HG03097 (cell line): ENCODE data around the gene RAPGEF4.
"Not testable (repeated sequence)": the region's sequence is repeated elsewhere in the genome, so short reads cannot be mapped to it uniquely, and the experiment has no call there.

ENCODE experiments used
- ATAC-seq: cut with Tn5 transposase; IDR thresholded peaks from one replicate; pipeline ENCODE4 v1.9.1; 2021; ENCODE audit not compliant: unreplicated experiment, low FRiP score

Gene RAPGEF4

DNA sequence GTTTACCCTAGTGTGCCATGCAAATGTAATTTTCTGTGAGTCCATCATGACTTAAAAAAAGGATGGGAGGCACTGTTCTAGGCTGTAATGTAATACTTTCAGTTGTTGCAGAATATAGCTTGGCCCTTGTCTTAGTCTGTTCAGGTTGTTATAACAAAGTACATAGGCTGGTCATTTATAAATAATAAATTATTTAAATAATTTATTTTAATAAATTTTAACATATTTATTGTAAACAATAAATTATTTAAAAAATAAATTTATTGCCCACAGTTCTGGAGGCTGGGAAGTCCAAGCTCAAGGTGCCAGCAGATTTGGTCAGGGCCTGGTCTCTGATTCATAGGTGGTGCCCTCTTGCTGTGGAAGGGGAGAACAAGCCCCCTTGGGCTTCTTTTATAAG is 35.2 kb downstream of the RAPGEF4 start:
- ATAC-seq: no peak

DNA sequence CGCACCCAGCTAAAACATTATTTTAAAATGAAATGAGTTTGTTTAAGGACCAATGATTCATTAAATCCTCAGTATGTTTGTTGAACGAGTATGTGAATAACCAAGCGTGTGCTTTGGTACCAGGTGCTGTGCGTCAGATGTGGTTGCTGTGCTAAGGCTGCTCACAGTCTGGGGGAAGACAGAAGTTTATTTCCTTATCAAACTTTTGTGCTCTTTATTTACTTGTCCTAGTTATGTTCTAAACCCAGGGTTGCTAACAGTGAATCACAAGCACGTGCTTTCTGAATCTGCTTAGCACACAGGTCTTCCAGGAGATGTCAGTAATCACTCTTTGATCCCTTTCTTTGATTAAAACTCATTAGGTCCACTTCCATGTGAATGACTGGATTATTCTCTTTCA is 37.0 kb downstream of the RAPGEF4 start:
- no peak for ATAC-seq

DNA sequence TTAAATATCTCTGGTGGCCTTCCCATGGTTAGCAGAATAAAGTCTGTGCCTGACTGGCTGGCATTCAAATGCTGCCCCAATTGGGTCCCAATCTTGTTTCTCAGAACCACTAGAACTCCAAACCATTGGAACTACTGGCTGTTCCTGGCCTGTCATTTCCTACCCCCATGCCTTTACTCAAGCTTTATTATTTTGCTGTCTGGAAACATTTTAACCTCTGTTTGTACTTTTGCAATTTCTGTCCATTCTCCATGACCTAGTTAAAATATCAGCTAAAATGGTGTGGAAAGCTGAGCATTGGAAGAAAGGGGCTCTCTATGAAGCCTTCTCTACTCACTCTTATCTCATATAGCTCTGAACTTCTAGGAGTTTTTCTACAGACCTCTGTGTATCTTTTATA is 38.7 kb downstream of the RAPGEF4 start:
- ATAC-seq: no peak

DNA sequence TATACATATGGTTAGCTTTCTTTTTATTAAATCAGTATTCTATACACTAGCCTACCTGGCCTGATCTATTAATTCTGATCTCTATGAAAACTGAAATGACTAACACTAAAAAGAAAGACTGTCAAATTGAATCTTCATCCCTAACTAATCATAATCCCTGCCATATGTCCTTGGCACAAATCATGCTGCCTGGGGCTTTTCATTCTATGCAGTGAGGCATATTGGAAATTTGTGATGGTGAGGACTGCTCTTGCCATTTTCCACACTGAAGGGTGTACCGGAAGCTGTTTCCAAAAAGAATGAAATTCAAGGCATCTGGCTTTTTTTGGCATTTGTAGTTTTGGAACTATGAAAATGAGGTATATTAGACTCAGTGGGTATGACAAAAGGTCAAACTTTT is 39.7 kb downstream of the RAPGEF4 start:
- no peak for ATAC-seq

DNA sequence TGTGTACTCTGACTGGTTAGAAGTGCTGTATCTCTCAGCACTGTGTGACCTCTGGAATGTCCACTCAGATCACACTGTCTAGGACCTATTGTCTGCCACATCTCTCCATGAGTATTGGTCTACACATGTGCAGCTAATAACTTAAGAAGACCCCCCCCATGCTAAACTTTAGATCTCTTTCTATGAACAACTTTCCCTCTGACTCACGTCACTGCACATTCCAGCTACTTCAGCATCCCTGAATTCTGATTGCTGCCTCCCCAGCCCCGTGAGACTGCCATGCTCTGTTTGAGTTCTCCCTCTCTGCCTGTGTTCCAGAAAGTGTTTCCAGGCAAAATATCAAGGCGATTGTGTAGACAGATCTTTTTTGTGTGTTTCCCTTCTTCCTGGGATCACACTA is 41.8 kb downstream of the RAPGEF4 start:
- ATAC-seq: no peak

DNA sequence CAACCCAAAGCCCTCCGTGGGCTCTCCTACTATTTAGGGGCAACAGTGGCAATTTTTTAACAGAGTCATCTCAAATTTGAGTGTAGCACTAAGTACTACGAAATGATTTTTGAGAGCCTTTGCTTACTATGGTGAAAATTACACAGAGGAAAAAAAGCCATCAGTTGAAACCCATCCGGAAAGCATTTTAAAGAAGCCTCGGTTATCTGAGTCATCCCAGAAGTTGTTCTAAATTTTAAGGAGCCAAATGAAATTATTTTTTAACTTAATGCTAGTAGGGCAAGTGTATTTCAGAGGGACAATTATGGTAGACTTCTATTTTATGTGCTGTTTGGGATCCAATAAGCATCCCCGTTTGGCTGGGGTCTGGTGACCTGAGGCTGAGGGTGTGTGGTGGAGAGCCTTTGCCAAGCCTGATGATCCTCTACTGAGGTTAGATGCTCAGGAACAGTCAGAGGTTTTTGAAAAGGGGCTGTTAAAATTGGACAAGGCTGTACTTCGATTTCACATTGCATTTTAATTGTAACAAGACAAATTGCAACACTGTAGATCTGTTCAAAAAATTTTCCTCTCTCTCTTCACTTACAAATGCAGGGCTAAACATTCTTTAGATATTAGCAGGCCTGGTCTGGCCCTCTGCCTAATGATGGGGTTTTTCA is 47.0 kb downstream of the RAPGEF4 start:
- no peak for ATAC-seq

DNA sequence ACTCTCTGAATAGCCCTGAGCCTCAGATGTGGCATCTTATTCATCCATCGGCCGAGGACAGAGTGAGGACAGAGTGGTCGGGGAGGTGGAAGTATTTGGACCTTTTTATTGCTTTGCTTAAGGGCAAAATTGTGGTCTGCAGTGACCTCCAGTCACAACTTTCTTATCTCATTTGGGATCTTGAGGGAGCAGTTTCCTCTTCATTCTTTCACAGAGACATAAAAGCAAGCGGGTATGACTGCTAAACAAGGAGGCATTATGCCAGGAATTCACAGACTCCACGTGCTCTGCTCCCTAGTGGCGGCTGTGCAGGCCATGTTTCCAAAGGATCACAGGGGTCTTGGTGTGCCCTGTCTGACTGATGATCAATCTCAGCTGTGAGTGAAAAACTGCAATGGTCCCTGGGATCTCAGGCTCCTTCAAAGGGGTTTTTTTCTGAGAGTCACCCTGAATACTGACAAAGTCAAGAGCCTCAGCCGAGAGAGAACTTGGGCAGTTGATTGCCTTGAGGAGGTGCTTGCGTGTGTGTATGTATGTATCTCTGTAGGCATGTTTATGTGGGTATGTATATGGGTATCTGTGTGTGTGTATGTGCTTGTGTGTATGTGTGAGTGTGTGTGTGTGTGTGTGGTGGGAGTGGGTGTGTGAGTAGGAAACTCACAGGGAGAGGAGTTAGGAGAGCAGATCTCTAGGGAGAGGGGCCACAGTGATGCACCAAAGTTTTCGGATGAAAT is 47.7 kb downstream of the RAPGEF4 start:
- ATAC-seq: no peak

DNA sequence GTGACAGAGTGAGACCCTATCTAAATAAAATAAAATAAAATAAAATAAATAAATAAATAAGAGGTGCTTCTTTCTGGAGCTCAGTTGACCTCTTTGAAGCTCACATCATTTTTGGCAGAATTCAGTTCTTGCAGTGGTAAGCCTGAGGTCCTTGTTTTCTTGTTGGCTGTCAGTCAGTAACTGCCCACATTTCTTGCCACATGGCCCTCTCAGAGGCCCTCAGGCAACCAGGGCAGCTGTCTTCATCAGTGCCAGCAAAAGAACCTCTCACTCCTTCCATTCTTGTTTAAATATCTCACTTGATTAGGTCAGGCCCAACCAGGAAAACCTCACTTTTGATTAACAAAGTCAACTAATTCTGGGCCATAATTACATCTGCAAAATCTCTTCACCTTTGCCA is 53.2 kb downstream of the RAPGEF4 start:
- no peak for ATAC-seq

DNA sequence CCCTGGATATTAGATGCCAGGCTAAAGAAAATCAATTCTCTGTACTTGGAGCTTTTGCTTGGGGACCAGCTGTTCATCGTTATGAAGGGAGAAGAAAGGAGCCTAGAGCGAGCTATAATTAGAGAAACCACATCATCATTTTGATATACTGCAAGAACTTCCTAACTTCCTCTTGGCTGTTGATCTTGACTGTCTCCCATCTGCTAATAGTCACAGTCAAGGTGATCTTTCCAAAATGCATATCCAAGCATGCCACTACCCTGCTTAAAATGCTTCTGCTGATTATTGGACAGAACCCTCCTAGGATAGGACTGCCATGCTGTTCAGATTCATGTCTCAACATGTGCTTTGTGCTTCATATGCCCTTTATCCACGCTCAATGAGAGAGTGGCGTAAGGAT is 54.8 kb downstream of the RAPGEF4 start:
- ATAC-seq: no peak

DNA sequence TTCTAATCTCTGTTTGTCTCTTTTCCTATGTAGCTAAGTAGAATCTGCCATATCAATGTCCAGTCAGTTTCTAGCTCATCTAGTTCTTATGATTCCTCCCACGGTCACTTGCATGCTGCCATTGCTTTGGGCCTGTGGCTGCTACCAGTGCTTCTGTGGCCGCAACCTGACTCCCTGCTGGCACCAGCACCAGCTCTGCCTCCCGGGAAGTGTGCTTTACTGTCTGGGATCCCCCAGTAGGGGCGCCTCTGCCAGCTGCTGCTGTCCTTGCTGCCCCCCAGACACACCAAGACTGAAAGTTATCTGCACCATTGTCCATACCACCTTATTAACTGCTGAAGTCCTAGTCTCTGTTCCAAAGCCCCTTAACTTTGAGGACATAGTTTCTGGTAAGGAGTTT is 56.3 kb downstream of the RAPGEF4 start:
- no peak for ATAC-seq

DNA sequence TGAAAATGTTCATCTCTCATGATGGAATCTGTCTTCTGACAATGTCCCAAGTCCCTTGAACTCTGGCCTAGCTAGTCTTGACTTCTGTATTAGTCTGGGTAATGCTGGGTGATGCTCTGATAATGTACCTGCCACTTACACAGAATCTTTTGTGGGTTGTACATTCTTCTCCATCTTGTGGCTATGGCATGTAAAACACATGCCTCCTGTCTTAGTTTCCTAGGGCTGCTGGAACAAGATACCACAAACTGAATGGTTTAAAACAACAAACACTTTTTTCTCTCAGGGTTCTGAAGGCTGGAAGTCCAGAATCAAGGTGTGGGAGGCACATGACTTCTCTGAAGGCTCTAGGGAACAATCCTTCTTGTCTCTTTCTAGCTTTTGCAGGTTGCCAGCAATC is 57.1 kb downstream of the RAPGEF4 start:
- no peak for ATAC-seq

DNA sequence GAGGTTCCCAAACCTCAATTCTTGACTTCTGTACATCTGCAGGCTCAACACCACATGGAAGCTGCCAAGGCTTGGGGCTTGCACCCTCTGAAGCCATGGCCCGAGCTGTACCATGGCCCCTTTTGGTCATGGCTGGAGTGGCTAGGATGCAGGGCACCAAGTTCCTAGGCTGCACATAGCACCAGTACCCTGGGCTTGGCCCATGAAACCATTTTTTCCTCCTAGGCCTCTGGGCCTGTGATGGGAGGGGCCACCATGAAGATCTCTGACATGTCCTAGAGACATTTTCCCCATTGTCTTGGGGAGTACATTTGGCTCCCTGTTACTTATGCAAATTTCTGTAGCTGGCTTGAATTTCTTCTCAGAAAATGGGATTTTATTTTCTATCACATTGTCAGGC is 67.7 kb downstream of the RAPGEF4 start:
- not testable (repeated sequence) for ATAC-seq

DNA sequence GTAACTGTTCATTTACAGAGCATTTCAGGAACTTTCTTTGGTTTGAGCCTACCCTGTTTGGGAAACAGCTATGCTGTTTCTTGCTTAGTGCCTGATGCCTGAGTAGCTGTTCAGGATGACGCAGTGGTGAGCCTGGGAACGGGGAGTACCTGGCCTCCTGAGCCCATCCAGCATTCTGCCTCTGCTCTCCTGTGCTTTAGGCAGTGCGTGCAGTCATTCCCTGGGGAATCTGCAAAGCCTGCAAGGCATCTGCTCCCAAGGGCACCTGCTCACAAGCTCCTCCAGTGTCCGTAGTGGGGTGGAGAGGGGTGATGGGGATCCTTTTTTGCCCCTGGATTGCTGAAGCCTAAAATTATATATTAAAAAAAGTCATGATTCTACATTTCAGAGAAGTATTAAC is 68.8 kb downstream of the RAPGEF4 start:
- no peak for ATAC-seq

DNA sequence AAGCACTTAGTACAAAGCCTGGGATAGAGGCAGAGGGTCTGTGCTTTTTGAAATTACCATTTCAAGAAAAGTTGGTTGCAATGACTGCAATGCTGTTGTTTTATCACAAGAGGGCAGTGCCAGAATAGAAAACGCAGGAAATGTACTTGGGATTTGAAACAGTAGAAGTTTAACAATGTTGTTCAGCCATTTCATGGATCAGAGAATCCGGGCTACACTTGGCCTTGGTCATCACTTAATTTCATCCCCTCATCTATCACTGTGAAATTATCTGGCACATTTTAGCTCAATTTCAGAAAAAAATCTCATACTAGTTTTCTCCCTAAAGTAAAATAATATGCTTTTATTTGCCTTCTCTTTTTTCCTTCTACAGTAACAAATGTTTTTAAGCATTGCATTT is 70.8 kb downstream of the RAPGEF4 start:
- ATAC-seq: no peak

DNA sequence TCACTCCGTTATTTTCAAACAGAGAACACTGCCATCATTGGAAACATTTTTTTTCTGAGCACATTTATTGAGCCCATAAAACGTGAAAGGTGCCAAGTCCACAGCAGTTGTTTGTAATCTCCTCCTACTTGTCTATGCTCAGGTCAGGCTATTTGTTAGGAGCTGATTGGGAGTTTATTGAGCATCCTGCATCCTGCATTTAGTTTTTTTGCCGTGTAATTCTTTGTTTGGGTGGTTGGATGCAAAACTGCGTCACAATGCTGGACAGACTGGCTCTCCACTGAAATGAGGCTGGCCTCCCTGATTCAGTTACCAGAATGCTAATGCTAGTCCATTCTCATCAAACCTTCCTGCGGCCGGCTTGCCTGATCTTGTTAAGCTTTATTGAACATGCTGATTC is 71.4 kb downstream of the RAPGEF4 start:
- ATAC-seq: no peak

DNA sequence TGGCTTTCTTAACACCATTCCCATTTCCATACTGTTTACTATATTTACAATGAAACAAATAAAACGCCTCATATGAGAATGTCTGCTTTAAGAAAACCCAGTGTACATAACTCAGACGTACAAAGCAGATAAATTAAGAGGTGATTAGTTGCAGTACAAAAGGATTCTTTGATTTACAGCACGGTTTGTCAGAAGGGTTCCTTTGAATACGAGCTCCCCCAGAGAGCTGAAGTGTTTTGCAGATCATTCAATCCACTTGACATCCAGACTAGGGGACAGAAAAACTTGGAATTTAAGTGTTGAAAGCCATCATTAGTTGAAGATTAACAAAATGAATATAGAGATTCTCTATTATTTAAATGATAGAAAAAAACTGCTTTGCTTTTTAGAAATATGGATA is 72.5 kb downstream of the RAPGEF4 start:
- ATAC-seq: no peak

DNA sequence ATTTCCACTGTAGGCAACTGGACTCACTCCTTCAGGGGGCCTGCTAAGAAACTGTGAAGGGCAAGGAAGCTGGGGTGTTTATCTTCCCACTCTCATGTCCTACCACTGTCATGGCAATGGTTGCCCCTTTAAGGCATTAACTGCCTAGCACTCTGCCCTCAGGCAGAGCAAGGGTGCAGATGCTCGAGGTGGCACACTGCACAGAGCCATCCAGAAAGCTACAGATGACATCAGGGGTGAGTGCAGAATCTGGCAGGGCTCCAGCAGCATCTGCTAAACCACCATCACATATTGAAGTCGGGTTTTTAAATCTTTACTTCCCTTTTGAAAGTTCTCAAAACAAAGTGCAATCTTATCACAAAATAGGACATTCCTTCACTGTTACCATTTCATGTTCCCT is 75.4 kb downstream of the RAPGEF4 start:
- ATAC-seq: no peak

DNA sequence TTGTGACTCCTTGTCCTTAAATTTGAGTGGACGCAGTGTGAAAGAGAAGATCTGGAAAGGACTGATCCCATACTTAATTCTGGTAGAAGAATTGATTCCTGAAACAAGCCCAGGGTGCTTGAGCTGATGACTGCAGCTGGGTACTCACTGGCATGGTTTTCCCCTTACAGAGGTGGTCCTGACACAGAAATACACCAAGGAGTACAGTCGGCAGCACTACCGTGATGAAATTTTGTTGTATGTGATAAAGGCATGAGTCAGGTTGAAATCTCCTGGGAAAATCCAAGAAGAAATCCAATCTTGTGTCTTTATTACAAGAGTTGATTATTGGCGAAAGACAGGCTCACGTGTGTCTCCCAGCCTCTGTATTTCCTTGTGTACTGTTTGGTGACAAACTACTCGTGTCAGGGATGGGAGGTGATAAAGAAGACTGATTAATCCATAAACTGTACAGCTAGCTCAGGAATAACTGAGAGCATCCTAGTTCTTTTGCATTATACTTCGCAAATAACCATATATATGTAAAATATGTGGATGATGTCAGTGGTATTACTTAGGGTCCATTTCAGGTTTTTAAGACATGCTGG is 76.6 kb downstream of the RAPGEF4 start:
- ATAC-seq: no peak

DNA sequence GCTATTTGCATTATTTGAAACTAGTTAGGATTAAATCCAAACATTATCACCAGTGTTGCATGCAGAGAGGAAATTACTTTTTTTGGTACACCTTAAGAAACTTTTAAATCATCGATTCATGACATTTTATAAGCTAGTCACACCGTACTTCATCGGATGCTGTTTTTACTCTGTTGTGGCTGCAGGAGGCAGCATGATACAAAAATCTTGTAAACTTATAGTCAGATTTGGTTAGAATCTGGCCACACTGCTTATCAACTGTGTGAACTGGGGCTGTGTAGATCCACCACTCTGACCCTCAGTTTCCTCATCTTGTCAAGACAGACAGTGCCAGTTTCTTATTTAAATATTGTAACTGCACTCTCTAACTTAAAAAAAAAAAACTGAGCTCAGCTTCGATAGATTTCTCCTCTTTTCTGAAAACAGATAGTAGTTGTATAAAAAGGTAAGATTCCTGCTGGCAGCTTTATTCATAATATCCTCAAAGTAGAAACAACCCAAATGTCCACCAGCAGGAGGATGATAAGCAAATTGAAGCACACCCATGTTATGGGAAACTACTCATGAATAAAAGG is 77.8 kb downstream of the RAPGEF4 start:
- ATAC-seq: no peak

DNA sequence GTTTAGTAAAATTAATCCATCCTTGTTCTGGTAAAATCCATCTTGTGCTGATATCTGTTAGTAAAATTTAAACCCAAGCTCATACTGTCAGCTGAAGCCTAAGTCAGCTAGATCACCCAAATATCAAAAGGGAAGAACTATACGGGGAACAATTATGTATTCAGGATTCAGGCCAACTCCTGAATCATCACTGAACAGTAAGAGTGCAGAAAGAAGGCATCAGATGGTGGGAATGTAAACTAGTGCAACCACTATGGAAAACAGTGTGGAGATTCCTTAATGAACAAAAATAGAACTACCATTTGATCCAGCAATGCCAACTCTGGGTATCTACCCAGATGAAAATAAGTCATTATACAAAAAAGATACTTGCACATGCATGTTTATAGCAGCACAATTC is 81.8 kb downstream of the RAPGEF4 start:
- ATAC-seq: no peak

DNA sequence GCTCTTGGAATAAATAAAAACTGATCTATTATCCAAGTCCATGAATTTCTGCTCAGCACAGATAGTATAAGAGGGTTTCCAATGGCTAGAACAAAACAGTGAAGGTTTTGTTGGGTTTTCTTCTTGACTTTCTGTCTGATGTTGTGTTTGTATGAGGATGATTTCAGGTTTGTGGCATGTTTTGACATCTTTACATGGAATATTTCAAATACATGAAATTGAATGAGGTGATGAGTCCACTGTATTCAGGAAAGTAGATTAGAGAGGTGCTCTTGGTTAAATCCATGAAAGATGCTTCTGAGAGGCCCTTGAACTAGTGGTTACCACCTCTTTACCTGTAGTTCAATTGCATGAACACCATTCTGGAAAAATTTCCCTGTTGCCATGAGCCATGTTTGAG is 84.3 kb downstream of the RAPGEF4 start:
- no peak for ATAC-seq
